Upper lobe of right lung (tissue), 1 donor: ENCODE data around the gene NDUFA12. TPM values are rescaled to one million over a fixed set of nuclear protein-coding genes. Genes with fewer than 3 reads are reported as not detected.
A peak's percentile ranks its signal among the peaks of the same experiment; 100 is the strongest.

Source experiments
- ATAC-seq: fragments of 200-7000 bp; cut with Tn5 transposase; one replicate; pipeline ENCODE4 v1.9.1; 2020; ENCODE audit warnings: mild to moderate bottlenecking, moderate library complexity
- DNase-seq: peaks from one replicate; pipeline ENCODE4 v3.0.0-alpha.2; 2020
- H3K27ac ChIP-seq: fragments of 200-600 bp; one replicate; pipeline ENCODE4 v1.8.0; 2022
- H3K27me3 ChIP-seq: fragments of 200-600 bp; one replicate; pipeline ENCODE4 v1.8.0; 2022; ENCODE audit warnings: mild to moderate bottlenecking
- H3K36me3 ChIP-seq: fragments of 200-600 bp; one replicate; pipeline ENCODE4 v1.8.0; 2022
- H3K4me1 ChIP-seq: fragments of 200-600 bp; one replicate; pipeline ENCODE4 v1.8.0; 2022
- H3K4me3 ChIP-seq: fragments of 200-600 bp; one replicate; pipeline ENCODE4 v1.8.0; 2022; ENCODE audit warnings: mild to moderate bottlenecking
- H3K9me3 ChIP-seq: fragments of 200-600 bp; one replicate; pipeline ENCODE4 v1.8.0; 2022
- CTCF ChIP-seq: fragments of 200-600 bp; IDR thresholded peaks from one replicate; pipeline ENCODE4 v1.8.0; 2022; ENCODE audit warnings: antibody characterized with exemption
- intact Hi-C: fragments of 100-400 bp; cut with DNase I; formaldehyde crosslinking; loops from one replicate; pipeline ENCODE4 v1.11.0; 2022
- total RNA-seq: library from RNA; stranded (reverse); fragmentation: NEBNext Ultra II Directional; extraction: Animal tissue kit (Norgen Biotek cat#: 25700); gene quantifications from one replicate; pipeline ENCODE4 v1.2.1, GENCODE V29; 2021
- donor health status: DM: no; HTN: yes; CAD: no; lungs with severe emphysema.

NDUFA12 gene
- total RNA-seq, 1 donor from 2014 or later = 71.8 TPM

GRCh38 chr12:95017482-95017881 is 14.0 kb upstream of the NDUFA12 start:
- Histone ChIP-seq H3K9me3 (no peaks in the 10 kb centered on the region), H3K27ac (no peak overlapping the region), H3K27me3 (no peaks in the 10 kb centered on the region), H3K36me3 (peaks cover 7% of the 10 kb centered on the region), H3K4me3 (no peak overlapping the region), H3K4me1 (no peaks in the 10 kb centered on the region)
- no peak for DNase-seq
- ATAC-seq = no peak
- intact Hi-C loops = no loop called here
- no peak for TF ChIP-seq CTCF

- Histone ChIP-seq H3K27me3 (no peaks in the 10 kb centered on the region), H3K4me1 (no peaks in the 10 kb centered on the region), H3K9me3 (no peaks in the 10 kb centered on the region), H3K4me3 (no peak overlapping the region), H3K36me3 (no peaks in the 10 kb centered on the region), H3K27ac (no peak overlapping the region)
- DNase-seq (no peak), ATAC-seq (no peak)
- TF ChIP-seq CTCF = no peak
- intact Hi-C loops = no loop called here
These were observed 12.6 kb upstream of the NDUFA12 start for GRCh38 chr12:95016120-95016519.

GRCh38 chr12:95014554-95014953 is 11.1 kb upstream of the NDUFA12 start:
- H3K4me3 ChIP-seq = no peak overlapping the region
- no peak for ATAC-seq
- no peak for DNase-seq
- intact Hi-C loops = no loop called here
- no peaks in the 10 kb centered on the region for H3K4me1 ChIP-seq
- H3K27ac ChIP-seq = no peak overlapping the region
- no peaks in the 10 kb centered on the region for H3K36me3 ChIP-seq
- no peaks in the 10 kb centered on the region for H3K9me3 ChIP-seq
- H3K27me3 ChIP-seq = no peaks in the 10 kb centered on the region
- no peak for TF ChIP-seq CTCF

GRCh38 chr12:95006206-95006605 is 2.7 kb upstream of the NDUFA12 start:
- DNase-seq (no peak), ATAC-seq (no peak)
- Histone ChIP-seq H3K4me1 (peaks cover 6% of the 10 kb centered on the region), H3K9me3 (peaks cover 6% of the 10 kb centered on the region), H3K4me3 (no peak overlapping the region), H3K36me3 (peaks cover 3% of the 10 kb centered on the region), H3K27me3 (no peaks in the 10 kb centered on the region), H3K27ac (no peak overlapping the region)
- intact Hi-C loops = no loop called here
- TF ChIP-seq CTCF = no peak

- no peak for TF ChIP-seq CTCF
- Histone ChIP-seq H3K27me3 (no peaks in the 10 kb centered on the region), H3K36me3 (peaks cover 13% of the 10 kb centered on the region), H3K4me3 (no peak overlapping the region), H3K9me3 (peaks cover 6% of the 10 kb centered on the region), H3K27ac (no peak overlapping the region), H3K4me1 (peaks cover 16% of the 10 kb centered on the region)
- intact Hi-C loops = no loop called here
- no peak for ATAC-seq
- no peak for DNase-seq
These were observed 1.1 kb upstream of the NDUFA12 start for GRCh38 chr12:95004610-95005009.

GRCh38 chr12:95003921-95004272 is 400 bp upstream of the NDUFA12 start:
- H3K27me3 ChIP-seq = no peaks in the 10 kb centered on the region
- peaks cover 16% of the 10 kb centered on the region for H3K4me1 ChIP-seq
- peak overlapping the region; percentile 87 for H3K4me3 ChIP-seq
- no peak for TF ChIP-seq CTCF
- no peak for DNase-seq
- H3K9me3 ChIP-seq = peaks cover 6% of the 10 kb centered on the region
- intact Hi-C loops = no loop called here
- H3K27ac ChIP-seq = peak overlapping the region; percentile 81
- H3K36me3 ChIP-seq = peaks cover 13% of the 10 kb centered on the region
- ATAC-seq = no peak
